Hepatocyte (in vitro differentiated cells): Measurements from ENCODE around the gene RBM19. TPM values are rescaled to one million over a fixed set of nuclear protein-coding genes. Genes with fewer than 3 reads are reported as not detected.

Source experiments
- DNase-seq: peaks from one replicate; pipeline ENCODE4 v3.0.0-alpha.2; 2016; ENCODE audit warnings: low spot score
- H2AFZ ChIP-seq: fragments of 200-600 bp; sonication (generic); 2 replicates; pipeline ENCODE4 v1.6.0; 2016; ENCODE audit warnings: antibody characterized with exemption, mild to moderate bottlenecking
- H3K27ac ChIP-seq: fragments of 200-600 bp; sonication (generic); 2 replicates; pipeline ENCODE4 v1.5.1; 2016; ENCODE audit warnings: mild to moderate bottlenecking
- H3K27me3 ChIP-seq: fragments of 200-600 bp; sonication (generic); 2 replicates; pipeline ENCODE4 v1.6.1; 2016
- H3K36me3 ChIP-seq: fragments of 200-600 bp; sonication (generic); replicated peaks from 2 replicates; pipeline ENCODE4 v1.5.1; 2016; ENCODE audit warnings: low read depth; ENCODE audit not compliant: insufficient read depth
- H3K4me1 ChIP-seq: fragments of 200-600 bp; sonication (generic); 2 replicates; pipeline ENCODE4 v1.5.1; 2016; ENCODE audit warnings: mild to moderate bottlenecking, moderate library complexity; ENCODE audit not compliant: insufficient read depth
- H3K4me2 ChIP-seq: fragments of 200-600 bp; sonication (generic); 2 replicates; pipeline ENCODE4 v1.6.0; 2016
- H3K4me3 ChIP-seq: fragments of 200-600 bp; sonication (generic); 2 replicates; pipeline ENCODE4 v1.5.1; 2016; ENCODE audit warnings: mild to moderate bottlenecking
- H3K79me2 ChIP-seq: fragments of 200-600 bp; sonication (generic); 2 replicates; pipeline ENCODE4 v1.6.0; 2017; ENCODE audit warnings: mild to moderate bottlenecking
- H3K9me2 ChIP-seq: fragments of 200-600 bp; sonication (generic); replicated peaks from 2 replicates; pipeline ENCODE4 v1.6.0; 2017; ENCODE audit warnings: mild to moderate bottlenecking; ENCODE audit not compliant: insufficient read depth
- H3K9me3 ChIP-seq: fragments of 200-600 bp; sonication (generic); 2 replicates; pipeline ENCODE4 v1.5.1; 2016; ENCODE audit warnings: low read depth, mild to moderate bottlenecking
- H4K20me1 ChIP-seq: fragments of 200-600 bp; sonication (generic); 2 replicates; pipeline ENCODE4 v1.6.0; 2016; ENCODE audit warnings: mild to moderate bottlenecking; ENCODE audit not compliant: insufficient read depth, poor library complexity, severe bottlenecking
- EZH2 ChIP-seq: fragments of 200-600 bp; sonication (generic); IDR thresholded peaks from 2 replicates; pipeline ENCODE4 v1.6.1; 2016; ENCODE audit warnings: antibody characterized with exemption, mild to moderate bottlenecking, borderline replicate concordance
- EZH2phosphoT487 ChIP-seq: fragments of 200-600 bp; sonication (generic); IDR thresholded peaks from one replicate; pipeline ENCODE4 v1.6.1; 2018; ENCODE audit warnings: antibody characterized with exemption, mild to moderate bottlenecking, low read depth, moderate library complexity; ENCODE audit not compliant: unreplicated experiment, severe bottlenecking
- WGBS: methylation state at CpG from one replicate; pipeline ENCODE4 v1.1.6; 2016; ENCODE audit warnings: low lambda C conversion rate; ENCODE audit errors: missing lambda C conversion rate; 5-methylcytosine and 5-hydroxymethylcytosine counted together
- polyA plus RNA-seq: library from polyadenylated mRNA; unstranded; fragments of >200 nt; fragmentation: Nextera tagmentation; extraction: Ambion mirVana; gene quantifications from 2 replicates; pipeline ENCODE4 v1.2.1, GENCODE V29; 2016
- total RNA-seq: library from RNA; depleted of rRNA; stranded (reverse); fragments of >200 nt; gene quantifications from 2 replicates; pipeline ENCODE4 v1.2.3, GENCODE V29; 2014
- TF ChIP-seq, protein P1 (sequence below): fragments of 200-600 bp; sonication (generic); IDR thresholded peaks from 2 replicates; pipeline ENCODE4 v1.5.1; 2016; ENCODE audit warnings: antibody characterized with exemption, mild to moderate bottlenecking; ENCODE audit not compliant: poor library complexity

RBM19 gene
- total and polyA plus RNA-seq, 2 experiments from 2014 or later, result 14.5 to 16.8 TPM

DNA sequence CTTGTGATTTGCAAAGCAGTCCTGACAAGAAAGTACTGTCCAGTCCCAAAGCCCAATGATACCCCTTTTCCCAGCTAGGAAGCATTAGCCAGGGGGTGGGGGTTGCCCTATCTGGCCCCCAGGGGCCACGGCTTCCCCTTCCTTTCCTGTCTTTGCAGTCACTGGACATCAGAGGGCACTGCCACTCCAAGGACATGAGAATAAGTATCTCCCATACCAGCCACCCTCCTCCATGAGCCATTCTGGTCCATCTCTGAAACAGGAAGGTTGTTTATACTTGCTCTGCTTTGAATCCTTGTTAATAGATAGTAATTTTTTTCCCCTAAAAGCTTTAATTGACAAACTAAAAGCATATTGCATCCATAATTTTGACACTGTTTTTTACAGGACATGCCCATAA, 29.7 kb downstream of the RBM19 start:
- H3K27me3 ChIP-seq, result no peaks in the 10 kb centered on the region
- no peaks in the 10 kb centered on the region for H3K79me2 ChIP-seq
- TF ChIP-seq EZH2 (no peak), EZH2phosphoT487 (no peak)
- TF ChIP-seq, protein P1, sequence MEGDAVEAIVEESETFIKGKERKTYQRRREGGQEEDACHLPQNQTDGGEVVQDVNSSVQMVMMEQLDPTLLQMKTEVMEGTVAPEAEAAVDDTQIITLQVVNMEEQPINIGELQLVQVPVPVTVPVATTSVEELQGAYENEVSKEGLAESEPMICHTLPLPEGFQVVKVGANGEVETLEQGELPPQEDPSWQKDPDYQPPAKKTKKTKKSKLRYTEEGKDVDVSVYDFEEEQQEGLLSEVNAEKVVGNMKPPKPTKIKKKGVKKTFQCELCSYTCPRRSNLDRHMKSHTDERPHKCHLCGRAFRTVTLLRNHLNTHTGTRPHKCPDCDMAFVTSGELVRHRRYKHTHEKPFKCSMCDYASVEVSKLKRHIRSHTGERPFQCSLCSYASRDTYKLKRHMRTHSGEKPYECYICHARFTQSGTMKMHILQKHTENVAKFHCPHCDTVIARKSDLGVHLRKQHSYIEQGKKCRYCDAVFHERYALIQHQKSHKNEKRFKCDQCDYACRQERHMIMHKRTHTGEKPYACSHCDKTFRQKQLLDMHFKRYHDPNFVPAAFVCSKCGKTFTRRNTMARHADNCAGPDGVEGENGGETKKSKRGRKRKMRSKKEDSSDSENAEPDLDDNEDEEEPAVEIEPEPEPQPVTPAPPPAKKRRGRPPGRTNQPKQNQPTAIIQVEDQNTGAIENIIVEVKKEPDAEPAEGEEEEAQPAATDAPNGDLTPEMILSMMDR, result no peak
- H3K36me3 ChIP-seq, result no peaks in the 10 kb centered on the region
- no peak for DNase-seq
- WGBS, result 88% methylated on average over 1 of the region's 1 CpG
- no peaks in the 10 kb centered on the region for H3K9me3 ChIP-seq
- no peak overlapping the region for H3K27ac ChIP-seq
- peaks cover 15% of the 10 kb centered on the region for H3K4me1 ChIP-seq
- H3K4me3 ChIP-seq, result no peak overlapping the region
- H3K4me2 ChIP-seq, result no peak overlapping the region
- H3K9me2 ChIP-seq, result no peaks in the 10 kb centered on the region
- H4K20me1 ChIP-seq, result no peaks in the 10 kb centered on the region
- H2AFZ ChIP-seq, result no peak overlapping the region

DNA sequence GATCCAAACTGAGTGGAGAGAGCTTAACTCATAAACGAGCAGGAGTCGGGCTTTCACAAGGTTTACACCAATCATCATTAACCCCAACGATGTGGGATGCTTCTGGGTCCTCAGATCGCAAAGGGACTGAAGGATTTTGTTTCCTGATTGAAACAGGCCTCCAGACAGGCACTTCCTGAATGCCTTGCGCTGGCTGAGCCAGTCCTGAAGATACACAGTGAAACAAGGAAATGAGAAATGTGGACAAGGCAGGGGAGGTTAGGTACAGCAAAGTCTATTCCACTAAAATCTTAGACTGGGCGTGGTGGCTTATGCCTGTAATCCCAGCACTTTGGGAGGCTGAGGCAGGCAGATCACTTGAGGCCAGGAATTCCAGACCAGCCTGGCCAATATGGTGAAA, 30.7 kb downstream of the RBM19 start:
- no peak for DNase-seq
- no peaks in the 10 kb centered on the region for H3K9me3 ChIP-seq
- TF ChIP-seq EZH2, result no peak
- TF ChIP-seq, protein P1, result no peak
- no peak for TF ChIP-seq EZH2phosphoT487
- H3K27ac ChIP-seq, result no peak overlapping the region
- no peak overlapping the region for H3K4me3 ChIP-seq
- no peaks in the 10 kb centered on the region for H4K20me1 ChIP-seq
- 61% methylated on average over 6 of the region's 6 CpGs for WGBS
- H2AFZ ChIP-seq, result no peak overlapping the region
- no peaks in the 10 kb centered on the region for H3K9me2 ChIP-seq
- H3K4me1 ChIP-seq, result peaks cover 15% of the 10 kb centered on the region
- no peaks in the 10 kb centered on the region for H3K79me2 ChIP-seq
- no peaks in the 10 kb centered on the region for H3K27me3 ChIP-seq
- H3K4me2 ChIP-seq, result no peak overlapping the region
- H3K36me3 ChIP-seq, result no peaks in the 10 kb centered on the region

DNA sequence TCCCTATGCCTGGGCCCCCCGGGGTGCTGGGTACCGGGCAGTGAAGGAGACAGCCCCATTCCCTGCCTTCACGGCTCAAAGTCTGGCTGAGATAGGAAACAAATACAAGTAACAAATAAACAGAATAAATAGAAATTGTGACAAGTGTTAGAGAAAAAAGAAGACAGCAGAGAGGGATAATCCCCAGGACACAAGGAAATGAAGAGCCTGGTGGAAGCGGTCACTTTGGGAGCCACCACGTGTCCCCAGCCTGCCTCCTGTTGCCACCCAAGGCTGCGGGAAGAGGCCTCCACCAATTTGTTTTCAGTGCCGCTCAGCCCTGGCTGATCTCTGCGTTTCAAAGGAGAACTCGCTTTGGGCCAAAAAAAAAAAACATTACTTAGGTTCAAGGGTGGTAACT, 31.2 kb downstream of the RBM19 start:
- Histone ChIP-seq H3K27me3 (no peaks in the 10 kb centered on the region), H3K79me2 (no peaks in the 10 kb centered on the region), H4K20me1 (no peaks in the 10 kb centered on the region), H2AFZ (no peak overlapping the region), H3K9me3 (no peaks in the 10 kb centered on the region), H3K36me3 (no peaks in the 10 kb centered on the region), H3K9me2 (no peaks in the 10 kb centered on the region), H3K27ac (no peak overlapping the region), H3K4me2 (no peak overlapping the region), H3K4me3 (no peak overlapping the region), H3K4me1 (peaks cover 15% of the 10 kb centered on the region)
- DNase-seq, result no peak
- 89% methylated on average over 9 of the region's 9 CpGs for WGBS
- TF ChIP-seq EZH2 (no peak), EZH2phosphoT487 (no peak)
- TF ChIP-seq, protein P1, result no peak
